HG02759 (cell line): ENCODE measurements around the gene AATF.

Source experiments
- ATAC-seq: cut with Tn5 transposase; IDR thresholded peaks from one replicate; pipeline ENCODE4 v1.9.1; 2021; ENCODE audit warnings: mild to moderate bottlenecking, moderate library complexity; ENCODE audit not compliant: unreplicated experiment

The AATF gene

DNA sequence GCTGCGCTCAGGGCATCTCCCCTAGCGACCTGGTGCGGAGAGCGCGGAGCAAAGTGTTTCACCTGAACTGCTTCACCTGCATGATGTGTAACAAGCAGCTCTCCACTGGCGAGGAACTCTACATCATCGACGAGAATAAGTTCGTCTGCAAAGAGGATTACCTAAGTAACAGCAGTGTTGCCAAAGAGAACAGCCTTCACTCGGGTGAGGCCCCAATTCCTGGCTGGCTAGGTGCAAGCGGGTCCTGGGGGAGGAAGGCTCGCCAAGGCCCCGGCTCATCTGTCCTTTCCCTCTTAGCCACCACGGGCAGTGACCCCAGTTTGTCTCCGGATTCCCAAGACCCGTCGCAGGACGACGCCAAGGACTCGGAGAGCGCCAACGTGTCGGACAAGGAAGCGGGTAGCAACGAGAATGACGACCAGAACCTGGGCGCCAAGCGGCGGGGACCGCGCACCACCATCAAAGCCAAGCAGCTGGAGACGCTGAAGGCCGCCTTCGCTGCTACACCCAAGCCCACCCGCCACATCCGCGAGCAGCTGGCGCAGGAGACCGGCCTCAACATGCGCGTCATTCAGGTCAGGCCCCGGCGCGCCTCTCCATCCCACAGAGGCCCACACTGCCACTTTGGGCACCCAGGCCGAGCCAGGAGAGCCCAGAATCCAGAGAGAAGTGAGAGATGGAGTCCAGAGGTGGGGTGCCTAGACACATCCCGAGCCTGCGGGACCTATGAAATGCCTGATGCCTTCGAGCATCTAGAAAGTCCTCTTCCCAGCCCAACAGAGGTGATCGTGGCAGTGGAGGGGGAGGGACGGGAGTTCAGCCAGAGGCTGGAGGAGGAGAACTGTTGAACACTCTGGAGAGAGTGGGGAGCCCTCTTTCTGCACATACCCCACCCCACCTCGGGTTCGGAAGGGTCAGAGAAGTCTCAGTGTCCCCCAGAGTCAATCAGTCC is 8.2 kb upstream of the AATF start:
- ATAC-seq: no peak

DNA sequence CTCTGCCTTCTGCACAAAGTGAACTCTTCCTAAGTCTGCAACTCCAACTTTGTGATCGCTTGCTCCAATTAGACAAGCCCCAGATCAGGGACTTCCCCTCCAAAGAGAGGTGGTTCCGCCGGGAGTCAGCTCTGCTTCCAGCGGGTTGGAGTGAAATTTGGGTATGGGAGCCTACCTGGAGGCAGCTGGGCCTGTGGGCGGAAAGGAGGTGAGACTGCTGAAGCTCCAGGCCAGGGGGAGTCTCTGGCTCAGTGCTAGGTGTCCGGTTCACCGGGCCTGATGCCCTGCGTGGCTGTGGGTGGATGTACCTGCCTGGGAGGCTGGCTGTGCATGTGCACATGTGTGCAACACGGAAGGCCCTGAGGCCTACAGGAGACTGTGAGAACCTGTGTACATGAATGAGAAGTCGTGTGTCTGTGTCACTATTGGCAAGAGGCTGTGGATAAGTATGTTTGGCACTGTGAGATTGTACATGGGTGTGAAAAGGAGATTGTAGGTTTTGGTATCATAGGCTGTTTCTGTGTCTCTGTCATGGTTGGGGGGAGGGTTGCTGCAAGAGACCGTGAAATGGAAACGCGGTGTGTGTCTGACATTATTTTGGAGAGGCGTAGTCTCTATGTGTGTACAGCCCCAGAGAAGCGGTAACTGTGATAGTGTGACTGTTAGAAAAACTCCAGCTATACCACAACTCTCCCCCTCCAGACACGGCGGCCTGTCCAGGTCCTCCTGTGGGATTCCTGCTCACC is 7.3 kb upstream of the AATF start:
- ATAC-seq: no peak

DNA sequence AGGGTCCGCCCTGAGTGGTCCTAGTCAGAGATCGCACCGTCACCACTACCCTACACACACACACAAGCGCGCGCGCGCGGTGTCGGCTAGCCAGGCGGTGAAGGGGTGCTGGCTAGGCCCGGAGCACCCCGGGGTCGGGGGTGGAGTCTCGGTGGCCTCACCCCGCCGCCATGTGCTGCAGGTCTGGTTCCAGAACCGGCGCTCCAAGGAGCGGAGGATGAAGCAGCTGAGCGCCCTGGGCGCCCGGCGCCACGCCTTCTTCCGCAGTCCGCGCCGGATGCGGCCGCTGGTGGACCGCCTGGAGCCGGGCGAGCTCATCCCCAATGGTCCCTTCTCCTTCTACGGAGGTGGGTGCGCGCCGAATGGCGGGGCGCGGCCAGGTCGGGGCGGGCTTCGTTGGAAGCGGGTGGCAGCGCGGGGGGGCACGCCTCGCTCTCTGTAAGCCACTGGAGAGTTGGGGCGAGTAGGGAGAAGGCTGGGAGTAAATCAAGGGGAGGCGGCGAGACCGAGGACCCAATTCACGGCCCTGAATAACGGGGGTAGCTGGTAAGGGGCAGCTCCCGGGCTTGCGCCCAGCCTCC is 6.6 kb upstream of the AATF start:
- no peak for ATAC-seq

DNA sequence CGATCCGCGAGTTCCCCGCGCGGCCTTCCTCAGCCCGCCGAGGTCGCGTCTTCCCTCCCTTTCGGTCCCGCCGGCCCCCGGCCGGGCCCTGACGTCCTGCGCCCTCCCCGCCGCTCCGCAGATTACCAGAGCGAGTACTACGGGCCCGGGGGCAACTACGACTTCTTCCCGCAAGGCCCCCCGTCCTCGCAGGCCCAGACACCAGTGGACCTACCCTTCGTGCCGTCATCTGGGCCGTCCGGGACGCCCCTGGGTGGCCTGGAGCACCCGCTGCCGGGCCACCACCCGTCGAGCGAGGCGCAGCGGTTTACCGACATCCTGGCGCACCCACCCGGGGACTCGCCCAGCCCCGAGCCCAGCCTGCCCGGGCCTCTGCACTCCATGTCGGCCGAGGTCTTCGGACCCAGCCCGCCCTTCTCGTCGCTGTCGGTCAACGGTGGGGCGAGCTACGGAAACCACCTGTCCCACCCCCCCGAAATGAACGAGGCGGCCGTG is 6.1 kb upstream of the AATF start:
- no peak for ATAC-seq

DNA sequence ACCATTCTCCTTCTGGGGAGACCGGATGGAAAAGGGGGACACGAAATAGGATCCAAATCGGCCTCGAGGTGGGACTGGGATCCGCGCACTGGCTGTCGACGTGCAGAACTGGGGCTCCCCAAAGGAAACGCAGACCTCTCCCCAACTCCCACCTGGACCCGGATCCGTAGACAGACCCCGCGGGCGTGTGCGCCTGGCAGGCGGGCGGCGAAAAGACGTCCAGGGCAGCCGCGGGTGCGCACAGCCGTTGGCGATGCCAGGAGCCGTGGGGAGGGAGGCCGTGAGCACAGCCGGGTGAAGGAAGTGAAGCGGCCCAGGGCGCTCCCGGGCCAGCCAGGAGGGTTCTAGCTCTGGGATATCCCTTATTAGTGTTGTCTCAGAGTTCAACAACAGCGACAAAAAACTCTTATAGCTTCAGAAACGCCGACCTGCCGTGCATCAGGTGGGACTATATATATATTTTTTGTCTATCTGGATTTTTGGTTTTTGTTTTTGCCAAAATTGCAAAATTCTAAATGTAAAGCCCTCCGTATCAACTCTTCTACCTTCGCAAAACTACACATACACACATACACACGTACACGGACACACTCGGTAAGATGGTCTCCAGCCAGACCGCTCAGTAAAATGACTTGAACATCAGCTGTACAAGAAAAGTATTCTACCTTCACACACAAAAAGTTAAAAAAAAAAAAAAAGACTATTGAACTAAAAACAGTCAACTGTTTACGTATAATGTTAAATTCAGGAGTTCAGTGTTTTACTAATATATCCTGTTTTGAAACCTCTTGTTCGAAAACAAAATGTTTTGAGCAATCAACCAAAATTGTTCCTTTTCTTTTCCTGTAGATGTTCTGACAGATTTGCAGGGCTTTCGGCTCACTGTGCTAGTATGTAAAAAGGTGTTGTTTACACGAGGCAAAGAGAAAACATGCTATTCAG is 5.2 kb upstream of the AATF start:
- ATAC-seq: no peak

DNA sequence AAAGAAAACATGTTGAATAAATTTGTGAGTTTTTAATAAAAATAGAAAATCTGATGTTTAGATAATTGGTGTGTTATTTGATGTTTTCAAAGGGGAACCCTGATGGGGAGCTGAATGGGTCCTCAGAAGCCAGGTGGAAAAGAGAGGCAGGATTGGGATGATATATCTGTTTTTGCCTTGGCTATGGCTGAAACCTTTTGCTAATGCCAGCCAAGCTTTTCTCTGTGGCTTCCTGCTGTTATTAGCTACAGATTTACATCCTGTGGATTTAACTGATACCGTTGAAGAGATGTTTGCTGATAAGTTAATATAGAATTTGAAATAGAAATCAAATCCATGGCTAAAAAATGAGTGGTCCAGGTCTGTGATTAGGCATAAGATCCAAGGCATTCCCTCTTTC is 4.2 kb upstream of the AATF start:
- no peak for ATAC-seq

DNA sequence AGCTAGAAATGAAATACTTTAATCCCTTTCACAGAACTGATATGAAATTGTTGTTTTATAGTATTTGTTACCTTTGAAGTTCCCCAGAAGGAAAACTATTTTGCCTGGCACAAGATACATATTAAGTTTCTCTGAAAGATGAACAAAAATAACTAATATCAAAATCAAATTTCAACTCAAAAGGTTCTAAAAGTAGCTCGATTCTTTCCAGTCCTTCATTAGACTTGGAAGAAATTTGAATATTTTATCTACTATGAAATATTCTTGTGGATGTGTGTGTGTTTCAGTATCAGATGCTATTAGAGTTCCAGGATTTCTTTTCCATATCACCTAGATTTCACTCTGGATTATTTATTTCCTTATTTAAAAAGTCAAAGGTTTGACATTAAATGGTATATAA is 3.6 kb upstream of the AATF start:
- ATAC-seq: no peak

DNA sequence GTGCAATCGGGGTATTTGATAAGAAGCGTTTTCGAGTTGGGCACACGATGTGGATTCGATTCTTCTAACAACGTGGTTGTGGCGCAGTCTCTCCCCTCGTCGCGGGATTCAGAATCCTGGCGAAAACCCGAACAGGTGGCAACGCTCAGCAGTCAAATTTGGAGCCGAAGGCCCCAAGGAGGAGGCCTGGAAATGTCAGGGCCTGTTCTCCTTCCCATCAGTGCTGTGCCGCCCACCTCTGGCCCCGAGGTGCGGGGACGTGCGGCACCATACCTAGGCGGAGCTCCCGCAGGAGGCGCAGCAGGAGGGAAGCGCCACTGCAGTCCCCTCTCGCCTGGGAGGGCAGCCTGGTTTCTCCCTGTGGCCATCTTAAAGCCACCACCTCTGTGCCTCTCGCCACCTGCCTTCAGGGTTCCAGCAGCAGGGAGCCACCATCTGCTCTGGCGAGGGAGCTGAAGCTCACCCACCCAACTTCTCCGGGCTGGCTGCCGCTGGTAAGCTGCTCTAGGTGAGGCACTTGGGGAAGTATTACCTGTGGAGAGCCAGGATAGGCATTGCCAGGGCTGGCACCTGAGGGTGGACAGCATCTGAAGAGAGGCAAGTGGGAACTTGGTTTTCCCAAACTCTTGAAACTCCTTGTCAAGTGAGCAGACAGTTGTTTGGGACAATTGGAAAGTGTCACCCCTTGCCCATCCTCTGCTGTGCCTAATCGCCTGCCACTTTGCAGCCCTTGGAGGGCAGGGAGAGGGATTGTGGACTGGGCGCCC is 2.6 kb upstream of the AATF start:
- no peak for ATAC-seq

DNA sequence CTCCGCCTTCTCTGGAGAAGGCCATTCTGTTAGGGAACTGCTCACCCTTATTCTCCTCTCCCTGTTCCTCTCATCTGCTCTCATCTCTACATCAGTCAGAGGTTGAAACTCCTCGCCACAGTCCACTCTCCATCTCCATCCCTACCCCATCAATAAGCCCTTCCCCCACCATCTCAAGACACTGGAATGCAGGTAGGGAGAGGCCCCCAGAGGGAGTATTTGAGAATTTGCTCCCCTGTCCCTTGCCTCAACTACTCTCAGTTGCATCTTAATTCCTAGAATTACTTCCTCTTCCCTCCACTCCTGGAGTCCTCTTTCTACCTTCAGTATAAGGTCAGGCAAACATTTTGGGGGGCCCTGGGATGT is 2.0 kb upstream of the AATF start:
- no peak for ATAC-seq

DNA sequence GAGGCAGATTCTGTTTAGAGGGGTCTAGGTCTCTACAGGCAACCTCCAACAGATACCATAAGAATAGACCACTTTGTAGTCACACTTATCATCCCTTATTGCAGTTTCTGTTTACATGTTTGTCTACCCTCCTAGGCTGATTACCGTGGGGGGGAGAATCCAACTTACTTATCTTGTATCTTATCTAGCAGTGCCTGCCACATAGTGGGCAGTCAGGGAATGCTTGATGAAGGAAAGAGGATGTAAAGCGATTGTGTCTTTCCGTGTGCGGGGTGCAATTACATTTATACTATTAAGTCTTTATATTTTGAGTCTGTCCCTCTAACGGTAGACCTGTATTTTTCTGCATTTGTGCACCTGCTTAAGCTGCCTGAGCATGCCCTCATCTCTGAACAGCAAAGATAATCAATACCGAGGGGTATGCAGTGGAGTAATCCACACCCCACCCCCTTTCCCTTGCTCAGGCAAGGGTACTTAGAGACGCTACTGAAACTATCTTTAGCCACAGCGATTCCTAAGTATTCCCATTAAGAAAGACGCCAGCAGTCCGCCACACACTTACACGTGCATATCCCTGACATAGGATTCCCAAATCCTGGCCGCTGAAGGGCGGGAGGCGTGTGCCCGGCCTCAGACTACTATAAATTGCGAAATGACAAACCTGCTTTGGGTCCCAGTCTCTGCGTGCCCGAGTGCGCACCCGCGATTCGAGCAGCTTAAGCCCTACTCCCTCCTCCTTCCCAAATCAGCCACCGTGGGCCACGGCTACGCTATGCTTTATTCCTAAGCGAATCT is 635 bp upstream of the AATF start:
- peak; percentile 1 for ATAC-seq

DNA sequence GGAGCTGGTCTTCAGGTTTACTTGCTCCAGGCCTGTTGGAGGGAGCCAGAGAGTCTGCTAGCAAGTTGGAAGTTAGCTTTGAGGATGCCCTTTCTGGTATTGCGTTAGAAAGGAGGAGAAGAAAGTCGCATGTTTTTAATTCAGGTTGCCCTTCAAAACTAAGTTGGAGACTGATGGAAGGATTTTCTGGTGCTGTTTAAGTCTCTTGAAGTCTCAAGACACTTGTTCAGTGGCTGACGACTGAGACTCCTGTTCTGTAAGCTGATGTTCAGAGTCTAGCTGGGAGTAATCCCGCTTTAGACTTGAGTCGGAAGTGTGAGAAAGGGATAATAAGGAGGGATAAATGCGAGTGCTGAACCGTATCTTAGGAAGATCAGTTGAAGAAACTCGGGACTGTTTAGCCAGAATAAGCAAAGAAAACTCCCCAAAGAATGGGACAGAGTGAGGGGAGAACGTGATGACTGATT is 740 bp downstream of the AATF start:
- ATAC-seq: no peak

DNA sequence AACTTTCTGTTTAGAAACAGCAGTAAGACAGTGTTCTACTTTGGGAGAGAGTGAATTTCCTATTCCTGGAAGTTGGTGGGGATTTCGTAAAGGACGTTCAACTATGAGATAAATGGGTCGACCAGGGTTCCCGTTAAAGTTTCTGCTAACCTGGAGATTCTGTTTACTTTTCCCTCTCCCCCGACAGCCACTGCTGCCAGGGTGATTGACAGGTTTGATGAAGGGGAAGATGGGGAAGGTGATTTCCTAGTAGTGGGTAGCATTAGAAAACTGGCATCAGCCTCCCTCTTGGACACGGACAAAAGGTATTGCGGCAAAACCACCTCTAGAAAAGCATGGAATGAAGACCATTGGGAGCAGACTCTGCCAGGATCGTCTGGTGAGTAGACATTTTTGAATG is 1.3 kb downstream of the AATF start:
- ATAC-seq: no peak

DNA sequence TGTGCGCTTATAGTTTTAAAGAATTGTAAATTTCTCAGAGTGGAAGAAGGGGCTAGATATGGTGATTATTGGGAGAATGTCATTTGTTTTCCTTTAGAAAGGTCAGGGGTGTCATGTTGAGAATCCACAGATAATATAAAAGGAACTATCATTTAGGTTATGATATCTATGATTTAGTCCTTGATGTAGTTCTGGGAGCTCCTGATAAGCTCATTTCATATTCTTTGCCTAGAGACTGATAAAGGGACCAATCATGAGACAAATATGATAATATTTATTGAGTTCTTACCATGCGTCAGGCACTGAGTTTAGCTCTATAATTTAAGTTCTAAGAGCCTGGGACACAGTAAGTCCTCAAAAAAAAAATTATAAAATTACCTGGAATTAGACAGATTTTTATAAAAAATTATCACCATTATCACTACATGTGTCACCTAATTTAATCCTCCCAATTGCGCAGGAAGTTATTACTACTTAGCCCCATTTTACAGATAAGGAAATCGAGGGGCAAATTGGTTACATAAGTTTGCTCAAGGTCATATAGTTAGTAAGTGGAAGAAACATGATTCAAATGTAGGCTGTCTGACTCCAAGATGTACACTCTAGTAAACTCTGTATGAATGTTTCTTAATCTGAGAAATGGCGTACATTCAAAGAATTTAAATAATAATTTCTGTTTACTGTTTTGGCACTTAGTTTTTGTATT is 2.5 kb downstream of the AATF start:
- no peak for ATAC-seq

DNA sequence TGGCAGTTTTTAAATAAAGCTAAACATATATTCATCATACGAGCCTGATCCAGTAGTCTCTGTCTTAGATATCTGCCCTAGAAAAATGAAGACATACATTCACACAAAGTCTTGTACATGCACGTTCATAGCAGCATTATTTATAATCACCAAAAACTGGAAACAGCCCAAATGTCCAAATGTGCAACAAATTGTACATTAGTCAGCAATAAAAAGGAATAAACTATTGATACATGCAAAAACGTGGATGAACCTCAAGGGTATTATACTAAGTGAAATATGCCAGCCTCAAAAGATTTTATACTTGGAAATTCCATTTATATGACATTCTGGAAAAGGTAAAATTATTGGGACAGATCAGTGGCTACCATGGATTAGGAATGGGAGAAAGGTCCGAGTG is 22.8 kb downstream of the AATF start:
- ATAC-seq: no peak

DNA sequence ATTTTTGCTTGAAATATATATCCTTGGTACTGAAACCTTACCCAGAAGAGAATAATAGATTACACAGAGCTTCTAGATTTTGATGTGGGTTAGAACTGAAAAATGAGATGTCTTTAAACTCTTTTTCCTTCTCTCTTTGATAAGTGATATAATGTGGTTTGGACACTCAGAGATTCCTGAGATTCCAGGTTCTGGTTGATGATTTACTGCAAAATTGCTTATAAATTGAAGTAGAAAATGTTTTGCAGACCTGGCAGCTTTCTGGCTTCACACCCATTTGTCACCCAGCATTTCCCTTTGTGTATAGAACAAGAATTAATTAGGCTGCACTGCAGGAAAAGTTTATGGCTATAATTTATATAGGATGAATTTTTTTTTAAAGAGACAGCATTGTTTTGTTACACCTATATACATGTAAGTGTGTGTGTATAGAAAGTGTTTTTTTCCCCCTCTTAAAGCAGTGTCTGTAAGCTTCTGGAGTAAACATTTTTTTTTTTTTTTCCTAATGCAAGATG is 23.5 kb downstream of the AATF start:
- ATAC-seq: no peak

DNA sequence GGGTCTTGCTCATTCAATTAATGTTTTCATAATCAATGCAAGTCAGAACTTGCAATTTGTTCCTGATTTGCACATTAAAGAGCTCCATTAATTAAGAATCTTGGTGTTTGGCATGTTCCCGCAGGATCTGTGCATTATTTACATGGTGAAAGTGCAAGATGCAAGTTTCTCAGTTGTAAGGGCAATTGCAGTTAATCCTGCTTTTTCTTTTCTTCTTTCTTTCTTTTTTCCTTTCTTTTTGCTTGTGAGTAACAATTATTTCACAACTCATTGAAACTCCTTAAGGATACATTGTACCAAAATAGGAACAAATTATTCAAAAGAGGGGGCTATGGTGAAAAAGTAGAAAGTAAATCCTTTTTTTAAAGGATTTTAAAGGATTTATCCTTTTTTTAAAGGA is 24.2 kb downstream of the AATF start:
- no peak for ATAC-seq

DNA sequence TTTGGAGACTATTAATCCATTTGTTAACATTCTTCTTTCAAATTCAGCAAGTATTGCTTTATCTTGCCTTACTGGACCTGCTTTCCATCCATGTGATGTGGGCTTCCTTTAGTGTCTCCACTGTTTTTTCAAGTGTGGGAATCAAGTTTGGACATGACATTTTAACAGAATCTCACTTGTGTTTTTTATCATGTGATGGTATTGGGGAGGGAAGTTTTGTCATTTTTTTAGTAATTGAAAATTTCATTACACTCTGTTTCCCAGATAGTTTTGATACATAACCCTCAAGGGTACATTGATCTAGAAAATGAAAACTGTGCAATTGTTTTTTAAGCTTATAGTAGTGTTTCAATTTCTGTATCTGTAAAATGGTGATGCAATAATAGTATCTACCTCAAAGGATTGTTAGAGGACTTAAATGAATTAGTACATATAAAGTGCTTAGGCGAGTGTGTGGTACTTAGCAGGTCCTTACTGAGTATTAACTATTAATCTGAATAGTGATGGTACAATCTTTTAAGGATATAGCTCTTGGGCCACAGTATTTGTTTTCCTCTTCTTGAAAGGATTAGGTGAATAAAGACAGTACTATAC is 27.3 kb downstream of the AATF start:
- ATAC-seq: no peak

DNA sequence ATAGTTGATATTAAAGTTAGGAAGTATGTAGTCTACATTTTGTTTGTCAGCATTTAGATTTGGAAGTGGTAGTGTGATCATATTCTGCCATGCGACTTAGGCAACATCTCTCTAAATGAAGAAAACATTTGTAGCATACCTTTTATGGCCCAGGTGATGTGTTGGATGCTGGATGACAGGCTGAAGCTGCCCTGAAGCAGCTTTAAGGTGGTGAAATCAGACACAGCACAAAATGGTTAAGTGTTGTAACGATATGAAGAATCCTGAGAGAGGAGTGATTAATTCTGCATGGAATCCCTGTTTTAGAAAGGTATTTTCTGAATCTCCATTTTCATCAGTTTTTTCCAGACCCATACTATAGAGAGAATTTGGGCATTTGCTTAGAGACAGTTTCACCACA is 28.3 kb downstream of the AATF start:
- ATAC-seq: no peak
